Activated T-cell treated with anti-CD3 and anti-CD28 coated beads for 48 hours (primary cell): ENCODE measurements around the gene RIC3.

Source experiments
- DNase-seq: peaks from one replicate; pipeline ENCODE4 v3.0.0-alpha.2; 2020; ENCODE audit warnings: low read depth

Gene RIC3

DNA sequence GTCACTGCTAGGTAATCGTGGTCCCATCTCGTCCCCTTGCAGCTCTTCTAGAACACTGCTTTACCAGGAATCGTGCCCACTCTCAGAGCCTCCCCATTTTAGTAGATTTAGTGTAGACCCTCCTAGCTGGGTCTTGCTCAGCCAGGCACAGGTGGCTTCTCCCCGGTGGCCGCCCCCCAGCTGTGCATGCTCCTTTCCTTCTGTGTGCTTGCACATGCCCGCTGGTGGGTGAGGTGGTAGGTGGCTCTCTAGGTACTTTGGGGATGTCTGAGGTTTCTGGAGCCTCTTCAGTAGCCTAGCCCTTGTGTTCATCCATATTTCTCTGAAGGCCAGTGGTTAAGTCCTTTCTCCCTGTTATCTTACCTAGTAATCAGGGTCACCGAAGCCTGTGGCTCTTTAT is 82.3 kb downstream of the RIC3 start:
- no peak for DNase-seq

DNA sequence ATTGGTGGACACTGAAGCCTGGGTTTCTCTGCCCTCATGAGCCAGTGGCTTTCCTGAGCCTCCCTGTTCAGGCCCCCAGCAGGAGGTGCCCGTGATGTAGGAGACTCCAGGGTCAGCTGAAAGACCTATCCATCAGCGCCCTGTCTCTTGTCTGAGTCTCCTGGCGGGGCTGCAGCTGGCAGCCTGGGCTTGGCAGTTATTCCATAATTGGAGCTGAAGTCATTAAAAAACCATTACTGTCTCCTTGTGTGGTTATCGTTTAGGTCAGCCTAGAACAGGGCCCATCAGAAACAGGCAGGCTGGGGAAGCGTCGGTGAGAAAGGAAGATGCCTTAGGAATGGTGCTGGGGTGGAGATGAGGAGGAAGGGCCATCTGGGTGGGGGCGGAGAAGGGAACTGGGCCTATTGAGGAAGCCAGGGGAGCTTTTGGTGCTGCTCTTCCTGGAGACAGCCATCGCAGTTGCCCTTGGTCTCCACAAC is 82.8 kb downstream of the RIC3 start:
- no peak for DNase-seq

DNA sequence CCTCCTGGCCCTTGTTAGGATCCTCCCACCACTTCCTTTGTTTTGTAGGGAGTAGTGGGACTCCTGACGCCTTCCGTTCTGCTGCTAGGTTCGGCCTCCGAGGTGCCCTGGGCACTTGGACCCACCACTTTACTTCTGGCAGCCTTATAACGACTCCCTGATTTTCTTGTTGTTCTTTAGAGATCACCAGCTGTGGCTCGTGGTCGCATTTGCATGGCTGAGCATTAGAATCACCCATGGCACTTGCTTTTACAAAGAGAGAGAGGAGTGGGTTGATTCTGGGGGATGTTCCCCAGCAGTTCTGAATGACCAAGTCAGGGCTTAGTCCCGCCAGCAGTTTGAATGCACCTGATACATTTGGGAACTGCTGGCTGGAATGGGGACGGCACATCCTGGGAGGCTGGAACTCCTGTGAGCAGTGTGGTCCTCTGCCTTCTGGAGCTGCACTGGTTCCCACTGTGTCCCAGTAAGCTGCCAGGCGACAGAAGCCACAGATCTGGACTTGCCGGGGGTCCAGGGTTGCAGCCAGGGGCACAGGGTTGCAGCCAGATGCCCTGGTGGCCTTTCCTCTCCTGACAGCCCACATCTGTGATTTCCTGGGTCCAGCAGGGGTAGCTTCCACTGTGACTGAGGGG is 83.7 kb downstream of the RIC3 start:
- no peak for DNase-seq

DNA sequence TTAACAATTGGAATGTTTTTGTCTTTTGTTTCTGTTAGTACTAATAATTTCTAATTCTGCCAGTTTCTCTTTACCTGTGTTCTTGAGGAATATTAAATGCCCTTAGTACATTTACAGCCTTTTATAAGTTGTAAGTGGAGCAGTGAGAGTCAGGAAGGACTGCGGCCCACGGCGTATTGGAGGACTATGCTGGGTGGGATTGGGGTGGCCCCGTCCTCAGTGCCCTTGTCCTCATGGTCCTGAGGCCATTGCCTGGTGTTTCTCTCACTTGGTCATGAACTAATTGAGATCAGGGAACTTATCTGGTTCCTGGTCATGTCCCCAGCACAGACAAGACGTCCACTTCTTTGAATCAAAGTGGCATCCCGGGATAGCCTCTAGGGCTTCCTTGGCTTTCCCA is 84.5 kb downstream of the RIC3 start:
- no peak for DNase-seq

DNA sequence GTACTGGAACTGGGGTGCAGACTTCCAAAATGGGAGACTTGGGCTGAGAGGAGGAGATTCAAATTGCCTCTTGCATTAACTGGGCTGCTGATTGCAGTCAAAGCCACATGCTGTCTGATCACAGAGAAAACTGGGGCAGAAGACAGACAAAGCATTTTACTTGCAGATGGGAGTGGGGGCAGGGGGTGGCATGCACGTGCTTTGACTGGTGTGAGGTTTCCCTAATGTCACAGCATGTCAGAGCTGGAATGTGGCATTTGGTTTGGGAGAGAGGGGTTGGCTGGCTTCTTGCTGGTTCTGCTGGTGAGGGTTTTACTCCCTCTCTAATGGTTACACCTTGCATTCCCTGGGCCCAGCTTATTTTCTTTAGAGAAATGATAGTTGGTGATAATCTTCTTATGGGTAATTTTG is 84.9 kb downstream of the RIC3 start:
- no peak for DNase-seq

DNA sequence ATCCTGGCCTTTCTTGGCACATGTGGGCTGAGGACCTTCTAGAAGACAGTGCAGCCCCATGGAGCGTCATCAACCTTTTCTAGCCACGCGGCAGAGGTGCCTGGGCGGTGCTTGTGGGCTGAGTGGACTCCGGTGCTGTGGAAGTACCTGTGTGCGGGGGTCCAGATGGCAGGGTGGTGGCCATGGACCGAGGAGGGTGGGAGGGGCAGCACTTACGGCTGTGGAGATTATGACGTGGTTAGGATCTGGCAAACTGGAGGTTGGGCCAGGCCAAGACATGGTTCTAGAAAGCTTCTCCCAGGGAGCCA is 85.8 kb downstream of the RIC3 start:
- no peak for DNase-seq

DNA sequence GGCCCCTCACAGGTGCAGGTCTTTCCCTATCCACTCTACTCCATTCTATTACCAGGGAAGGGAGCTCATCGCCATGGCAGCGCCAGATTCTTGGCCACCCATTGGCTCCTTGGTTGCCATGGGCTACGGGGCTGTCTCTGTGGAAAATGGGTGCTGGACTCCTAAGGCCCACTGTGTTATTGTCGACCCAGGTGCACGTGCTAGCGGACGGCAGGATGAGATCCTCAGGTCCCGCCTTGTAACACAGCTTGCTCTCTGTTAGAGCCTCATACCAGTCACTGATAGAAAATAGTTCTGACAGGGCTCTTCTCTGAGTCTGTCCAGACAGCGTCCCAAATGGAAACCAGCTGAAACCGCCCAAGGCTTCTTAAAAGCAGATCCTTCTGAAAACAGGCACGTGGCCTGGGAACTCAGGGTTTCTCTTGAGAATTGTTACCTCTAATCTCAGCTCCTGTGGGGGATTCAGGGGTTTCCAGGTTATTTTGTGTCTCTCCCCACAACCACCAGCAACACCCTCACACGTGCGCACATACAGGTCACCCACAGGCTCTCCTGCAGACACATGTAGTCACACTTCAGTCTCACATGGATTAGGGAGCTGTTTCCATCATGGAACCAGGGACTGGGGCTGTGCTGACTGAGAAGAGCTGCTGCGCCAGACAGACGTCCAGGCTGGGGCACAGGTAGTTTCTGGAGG is 86.3 kb downstream of the RIC3 start:
- DNase-seq, result no peak

DNA sequence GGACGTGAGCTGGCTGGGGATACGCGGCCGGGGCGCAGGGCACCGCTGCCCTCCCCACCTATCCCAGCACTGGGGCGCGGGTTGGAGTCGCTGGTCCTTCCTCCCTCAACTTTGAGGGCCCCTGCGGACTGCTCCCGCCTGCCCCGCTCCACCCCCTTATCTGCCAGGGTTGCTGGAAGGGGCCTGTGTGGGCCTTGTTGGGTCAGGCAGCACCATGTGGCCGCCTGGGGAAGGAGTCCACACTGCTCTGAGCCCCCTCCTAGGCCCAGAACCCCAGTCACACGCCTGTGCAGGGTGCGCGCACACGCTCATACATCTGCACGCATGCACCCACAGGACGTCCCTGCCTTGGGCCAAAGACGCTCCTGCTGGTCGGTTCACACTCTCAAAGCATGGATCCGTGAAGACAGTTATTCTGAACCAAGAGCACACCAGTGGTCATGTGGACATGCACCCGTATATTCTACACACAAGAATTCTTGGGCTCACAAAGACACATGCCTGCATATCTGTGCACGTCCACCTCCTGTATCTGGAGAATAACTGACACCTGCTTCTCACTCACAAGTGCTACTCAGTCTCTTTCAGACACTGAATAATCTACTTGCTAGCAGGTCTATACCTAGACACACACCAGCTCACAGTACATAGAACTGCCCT is 87.1 kb downstream of the RIC3 start:
- DNase-seq, result no peak

DNA sequence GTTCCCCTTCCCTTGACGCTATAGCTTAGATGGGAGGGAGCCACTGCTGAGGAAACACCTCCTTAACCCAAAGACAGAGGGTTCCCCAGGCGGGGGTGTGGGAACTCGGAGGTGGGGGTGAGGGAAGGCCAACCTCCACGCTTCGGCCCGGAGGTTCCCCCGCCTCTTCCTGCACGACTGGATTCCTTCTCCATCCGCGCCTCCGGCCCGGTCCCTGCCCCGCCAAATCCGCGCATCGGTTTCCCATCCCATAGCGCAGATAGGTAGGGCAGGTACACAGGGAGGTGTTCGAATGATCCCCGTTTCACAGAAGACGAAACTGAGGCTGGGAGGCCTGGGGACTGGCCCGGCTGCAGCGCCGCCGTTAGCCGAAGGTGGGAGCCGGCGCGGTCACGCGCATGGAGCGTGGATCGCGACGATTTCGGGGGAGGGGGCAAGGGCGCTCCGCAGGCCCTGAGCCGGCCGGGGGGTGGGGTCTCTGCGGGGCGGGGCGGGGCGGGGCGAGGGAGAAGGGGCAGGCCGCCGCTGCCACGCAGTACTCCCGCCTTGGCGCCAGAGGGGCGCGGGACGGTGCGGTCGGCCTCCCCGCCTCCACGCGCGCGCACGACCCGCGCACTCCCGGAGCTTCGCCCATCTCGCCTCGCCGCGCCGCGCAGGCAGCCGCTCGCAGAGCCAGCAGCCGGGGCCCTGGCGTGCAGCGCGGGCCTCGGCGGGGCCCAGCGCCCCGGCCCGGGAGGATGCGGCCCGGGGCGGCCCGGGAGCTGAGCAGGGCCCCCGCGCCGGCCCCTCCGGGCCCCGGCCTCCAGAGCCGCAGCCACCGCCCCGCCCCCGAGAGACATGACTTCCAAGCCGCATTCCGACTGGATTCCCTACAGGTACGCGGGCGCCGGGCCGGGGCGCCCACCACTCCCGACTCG is 87.9 kb downstream of the RIC3 start, which contains the start of gene TUB:
Gene TUB, plus strand, starts transcription at position 538 of the 917 bp plus-strand sequence. Its CDS starts 300 bp downstream, at position 838.
- no peak for DNase-seq

DNA sequence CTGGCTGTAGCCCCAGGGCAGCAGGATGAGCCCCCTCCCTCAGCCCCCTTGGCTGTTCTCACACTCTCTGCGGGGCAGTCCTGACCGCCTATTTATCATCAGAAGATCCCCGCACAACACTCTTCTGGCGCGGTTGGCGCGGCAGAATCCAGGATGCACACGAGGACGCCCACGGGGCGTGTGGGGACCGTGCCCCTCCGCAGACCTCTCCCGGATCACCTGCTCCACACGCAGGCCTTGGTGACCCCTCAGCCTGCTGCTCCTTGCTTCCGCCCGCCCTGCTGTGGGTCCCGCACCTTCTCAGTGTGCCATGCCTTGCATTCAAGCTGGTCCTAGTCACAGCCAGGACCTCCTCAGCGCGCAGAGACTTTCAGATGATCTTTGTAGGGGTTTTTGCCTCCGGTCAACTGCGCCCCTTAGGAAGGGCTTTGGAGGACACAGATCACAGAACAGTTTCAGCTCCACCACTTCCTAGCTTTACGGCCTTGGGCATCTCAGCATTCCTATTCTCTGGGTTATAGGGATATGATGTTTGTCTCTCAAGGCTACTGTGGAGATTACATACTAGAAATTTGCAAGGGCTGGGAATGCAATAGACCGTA is 88.7 kb downstream of the RIC3 start:
- no peak for DNase-seq

DNA sequence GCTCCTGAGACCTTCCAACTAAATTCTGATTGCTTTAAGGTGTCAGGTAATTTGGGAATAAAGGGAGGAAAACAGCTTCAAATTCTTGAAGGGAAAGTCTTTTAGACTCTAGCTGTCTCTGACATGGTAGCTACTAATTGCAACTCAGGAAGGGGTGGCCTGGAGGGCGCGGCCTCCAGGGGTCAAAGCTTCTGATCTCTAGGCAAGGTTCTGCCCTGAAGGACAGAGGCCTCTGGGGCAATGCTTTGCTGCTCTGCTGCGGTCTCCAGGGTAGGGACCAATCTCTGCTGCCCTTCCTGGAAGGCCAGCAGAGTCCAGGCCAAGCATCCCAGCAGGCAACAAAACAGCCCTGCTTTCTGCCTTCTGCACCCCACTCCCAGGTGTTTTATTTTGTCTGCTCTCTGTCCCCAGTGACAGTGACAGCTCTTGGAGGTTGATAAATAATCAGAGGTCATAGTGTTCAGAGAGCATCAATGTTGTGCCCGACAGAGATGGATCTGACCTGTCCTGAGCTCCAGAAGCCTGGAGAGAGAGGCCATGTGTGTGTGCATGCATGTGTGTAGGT is 89.6 kb downstream of the RIC3 start:
- DNase-seq, result no peak

DNA sequence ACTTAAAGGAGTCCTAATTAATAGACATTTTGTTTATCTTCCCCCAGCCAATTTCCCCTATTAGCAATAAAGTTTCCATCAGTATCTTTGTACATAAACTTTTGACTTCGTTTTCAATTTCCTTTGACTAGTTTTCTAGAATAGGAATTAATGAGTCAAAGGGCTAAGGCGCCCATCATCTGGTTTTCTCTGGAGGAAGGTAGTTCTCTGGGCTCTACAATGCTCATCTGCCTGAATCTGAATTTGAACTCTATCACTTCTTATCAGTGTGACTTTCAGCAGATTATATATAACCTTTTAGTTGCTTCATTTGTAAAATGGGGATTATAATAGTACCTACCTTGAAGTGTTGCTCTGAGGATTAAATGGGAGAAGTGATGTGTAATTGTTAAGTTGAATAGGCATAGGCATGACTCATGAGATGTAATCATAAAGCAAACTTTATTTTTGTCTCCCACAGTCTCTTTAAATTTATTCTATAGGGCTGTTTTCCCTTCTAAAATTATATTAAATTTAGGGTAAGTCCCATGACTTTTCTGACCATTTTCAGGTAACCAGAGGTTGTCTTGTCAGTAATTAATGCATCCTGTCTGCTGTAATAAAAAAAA is 93.6 kb downstream of the RIC3 start:
- DNase-seq, result no peak

DNA sequence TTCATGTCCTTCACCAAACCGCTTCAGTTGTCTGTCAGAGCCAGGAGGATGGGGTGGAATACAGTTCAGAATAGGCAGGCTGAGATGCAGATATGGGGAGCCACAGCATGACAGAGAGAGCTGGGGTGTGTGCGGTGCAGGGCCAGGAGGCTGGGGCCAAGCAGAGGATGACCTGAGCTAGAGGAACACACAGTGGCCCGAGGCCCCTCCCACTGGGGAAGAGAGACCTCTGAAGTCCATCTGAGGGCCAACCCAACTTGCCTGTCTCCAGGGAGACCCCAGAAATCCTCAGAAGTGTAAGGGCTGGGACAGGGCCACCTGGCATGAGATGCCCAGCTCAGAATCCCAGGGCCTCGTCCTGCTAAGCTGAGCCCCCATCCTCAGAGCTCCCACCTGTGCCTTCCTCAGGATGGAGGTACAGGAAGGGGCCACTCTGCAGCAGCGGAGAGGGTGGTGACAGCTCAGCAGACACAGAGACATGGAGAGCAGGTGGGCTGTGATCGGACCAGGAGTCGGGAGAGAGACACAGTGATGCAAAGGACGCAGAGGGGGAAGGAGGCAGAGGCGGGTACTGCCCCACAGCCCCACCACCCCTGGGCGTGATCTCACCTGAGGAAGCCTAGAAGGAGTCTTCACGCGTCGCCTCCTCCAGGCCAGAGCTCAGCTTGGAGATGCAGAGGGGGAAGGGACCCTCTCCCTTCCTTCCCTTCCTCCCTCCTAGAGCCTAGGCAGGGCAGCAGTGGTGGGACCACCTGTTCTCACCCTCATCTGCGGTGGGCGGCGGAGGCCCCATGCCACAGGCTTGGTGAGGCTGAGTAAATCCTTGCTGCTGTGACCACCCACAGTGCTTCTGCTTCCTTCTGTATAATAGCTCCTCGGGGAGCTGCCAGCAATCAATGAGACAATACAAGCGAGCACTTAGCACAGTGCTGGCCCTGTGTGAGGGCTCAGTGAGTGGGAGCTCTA is 96.9 kb downstream of the RIC3 start:
- DNase-seq, result no peak

DNA sequence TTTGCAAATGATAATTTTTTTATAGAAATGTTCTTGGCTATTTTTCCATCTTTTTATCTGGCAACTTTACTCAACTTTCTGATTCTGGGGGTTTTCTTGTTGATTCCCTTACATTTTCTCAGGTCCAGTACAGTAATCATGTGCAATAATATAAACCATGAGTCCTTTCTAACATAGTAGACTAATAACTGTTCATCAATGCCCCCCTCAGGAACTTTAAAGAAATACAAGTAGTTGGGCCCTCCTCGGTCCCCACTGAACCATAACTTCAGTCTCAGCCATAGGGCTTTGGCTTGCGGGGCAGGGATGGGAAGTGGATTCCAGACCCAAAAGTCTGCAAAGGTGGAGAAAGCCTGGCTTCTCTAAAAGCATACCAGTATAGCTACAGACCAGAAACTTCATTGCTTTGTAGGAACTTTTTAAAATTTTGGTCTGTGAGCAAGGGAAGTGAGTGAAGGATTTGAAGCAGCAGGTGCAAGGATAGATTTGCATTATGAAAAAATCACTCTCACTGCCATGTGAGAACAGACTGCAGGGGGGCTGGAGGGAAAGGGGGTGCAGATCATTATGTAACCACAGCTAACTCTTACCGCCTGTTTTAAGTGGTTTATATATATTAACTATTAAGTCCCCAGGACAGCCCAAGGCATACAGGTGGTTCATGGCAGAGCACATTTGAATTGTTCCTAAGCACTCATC is 98.3 kb downstream of the RIC3 start:
- DNase-seq, result no peak

DNA sequence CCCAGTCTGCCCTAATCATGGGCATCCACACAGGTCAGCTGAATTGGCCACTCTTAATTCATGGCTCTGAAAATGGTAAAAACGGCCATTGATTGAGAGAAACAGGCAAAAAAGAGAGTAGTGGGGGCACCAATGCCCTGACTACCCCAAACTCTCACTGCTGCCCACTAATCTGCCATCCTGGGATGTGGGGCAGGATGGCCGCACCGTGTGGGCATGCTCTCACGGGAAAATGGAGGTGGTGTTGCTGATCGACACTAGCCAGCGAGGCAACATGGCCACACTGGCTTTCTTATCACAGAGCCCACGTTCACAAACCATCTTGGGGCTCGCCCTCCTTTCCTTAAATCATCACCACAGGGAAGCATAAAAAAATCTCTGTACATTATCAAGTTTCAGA is 99.1 kb downstream of the RIC3 start:
- no peak for DNase-seq

DNA sequence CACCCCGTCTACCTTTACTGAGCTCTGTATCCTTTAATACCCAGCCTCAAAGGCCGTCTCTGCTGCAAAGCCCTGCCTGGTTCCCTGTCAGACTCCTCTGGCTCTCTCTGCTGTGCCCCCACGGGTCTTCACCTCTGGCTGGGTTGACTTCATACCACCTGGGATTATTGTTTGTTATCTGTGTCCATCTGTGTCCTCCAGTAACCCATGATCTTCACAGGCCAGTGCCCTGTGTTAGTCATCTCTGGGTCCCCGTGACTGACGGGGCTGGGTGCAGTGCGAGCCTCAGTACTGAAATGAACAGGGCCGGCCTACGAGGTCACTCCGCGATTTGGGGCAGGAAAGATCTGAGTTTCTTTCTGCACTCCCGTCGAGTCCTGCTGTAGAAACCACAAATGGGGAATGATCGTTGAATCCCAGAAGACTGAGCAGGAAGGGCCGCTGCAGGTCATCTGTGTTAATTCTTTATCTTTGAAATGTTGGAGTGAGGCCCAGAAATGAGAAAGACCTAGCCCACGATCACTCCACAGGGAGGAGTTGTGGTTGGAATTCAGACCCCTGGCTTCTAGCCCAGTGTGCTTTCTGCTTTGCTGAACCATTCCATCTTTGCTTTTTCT is 100.1 kb downstream of the RIC3 start:
- no peak for DNase-seq

DNA sequence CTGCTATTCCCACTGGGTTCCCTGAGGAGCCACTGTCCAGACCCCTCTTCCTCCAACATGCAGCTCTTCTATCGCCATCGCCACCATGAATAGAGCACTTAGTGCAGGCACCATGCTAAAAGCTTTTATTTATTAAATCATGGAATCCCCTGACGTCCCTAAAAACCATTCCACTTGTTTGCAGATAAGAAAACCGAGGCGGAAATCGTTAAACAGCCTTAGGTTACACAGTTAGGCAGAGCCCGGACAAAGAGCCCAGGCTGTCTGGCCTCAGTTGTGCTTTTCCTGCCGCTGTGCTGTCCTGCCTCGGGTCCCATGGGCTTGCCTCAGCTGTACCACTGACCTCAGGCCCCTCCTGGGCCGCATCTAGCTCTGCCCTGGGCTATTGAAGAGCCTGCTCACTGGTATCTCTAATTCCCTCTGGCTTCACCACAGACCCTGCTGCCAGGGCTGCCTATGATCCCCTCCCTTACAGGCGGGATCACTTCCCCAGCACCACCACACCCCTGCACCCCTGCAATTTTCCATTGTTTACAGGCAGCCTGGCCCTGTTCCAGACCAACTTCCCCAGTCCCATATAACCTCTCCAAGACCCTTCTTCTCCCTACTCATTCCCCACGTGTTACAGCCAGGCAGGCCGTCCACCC is 100.8 kb downstream of the RIC3 start:
- no peak for DNase-seq

DNA sequence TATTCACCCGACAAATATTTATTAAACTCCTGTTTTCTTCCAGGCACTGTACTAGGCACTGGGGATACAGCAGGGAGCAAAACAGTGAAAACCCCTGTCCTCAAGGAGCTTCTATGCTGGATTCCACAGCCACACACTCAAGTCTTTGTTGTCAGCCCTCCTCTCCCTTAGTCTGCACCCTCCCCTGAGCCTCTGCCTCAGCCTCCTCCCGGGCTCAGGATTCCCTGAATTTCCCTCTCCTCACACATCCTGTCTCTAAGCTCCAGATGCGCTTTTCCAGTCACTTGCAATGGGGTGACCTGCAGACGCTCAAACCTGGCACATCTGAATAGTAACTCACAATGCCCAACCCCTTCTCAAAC is 101.3 kb downstream of the RIC3 start:
- DNase-seq, result no peak
